ENCODE results near the gene TBX19. TPM values are rescaled to one million over a fixed set of nuclear protein-coding genes. Genes with fewer than 3 reads are reported as not detected.

TBX19 gene
- total and polyA plus RNA-seq, 2 of the 8 experiments (the other 6 are each of a cell fraction or from before 2014, with no cell fraction given) = 1.0 to 1.8 TPM

GRCh38 chr1:168280296-168280927, at the start of gene TBX19 (continued):
- TF ChIP-seq CHD7 (IDR thresholded peaks at IDR 0.05; ENCODE audit: insufficient replicate concordance, low read length) (no peak), SIN3A (conservative IDR thresholded peaks at IDR 0.05 in 1 of 2, IDR thresholded peaks at IDR 0.05 in 1 of 2; ENCODE audit: low read depth in 1 of 2, low read length in 2 of 2) (no peak)

Data from H1 (cell line).